ENCODE results near the gene TPH2. TPM values are rescaled to one million over a fixed set of nuclear protein-coding genes. Genes with fewer than 3 reads are reported as not detected.
A peak's percentile ranks its signal among the peaks of the same experiment; 100 is the strongest.

The TPH2 gene
- total and polyA plus RNA-seq, 9 of the 15 experiments (the other 6 are each of a cell fraction or from before 2014, with no cell fraction given) = 0.06 to 0.28 (median 0.14) TPM; not detected in 4

GRCh38 chr12:72028966-72029365 lies 90.3 kb downstream of the TPH2 start:
- H3K9ac ChIP-seq (ENCODE audit: insufficient read depth in 1 of 2, low read depth in 2 of 2, low read length in 2 of 2) = no peak overlapping the region
- peak overlapping the region; percentile 82; the same call in 1 of the 2 replicates for H2AFZ ChIP-seq (ENCODE audit: low read depth, low read length)
- no peak for ATAC-seq
- BruUV-seq (replicated peaks) = no TSS peak
- no peak for FAIRE-seq
- no peak overlapping the region for H3K4me2 ChIP-seq (ENCODE audit: insufficient read depth, low read length)
- peaks cover 0 to 17% of the 10 kb centered on the region in 2 experiments; a peak in 2 of 5 replicates for H3K4me1 ChIP-seq (replicated peaks in 1 of 2; ENCODE audit: control insufficient read depth in 2 of 2, insufficient read depth in 2 of 2, low read length in 2 of 2)
- no peak for DNase-seq (ENCODE audit: extremely low read depth in 1 of 4, low spot score in 3 of 4)
- ChIA-PET CTCF (ENCODE audit: low intra/inter-chr PET ratio) (no interaction called here), POLR2A (no interaction called here)
- WGBS (ENCODE audit: insufficient coverage, low coverage, missing lambda C conversion rate) = 22% methylated on average over 1 of the region's 1 CpG
- H3K79me2 ChIP-seq (ENCODE audit: control insufficient read depth, insufficient read depth, low read length) = no peaks in the 10 kb centered on the region; the same call in 2 of the 3 replicates
- H3K9me3 ChIP-seq (replicated peaks; ENCODE audit: control insufficient read depth, insufficient read depth, low read depth, low read length) = no peaks in the 10 kb centered on the region
- no peak overlapping the region for H3K27ac ChIP-seq (ENCODE audit: extremely low read depth, low read depth, low read length)
- H3K4me3 ChIP-seq = no peak overlapping the region
- intact Hi-C loops (cut with micrococcal nuclease) (no loop called here), in situ Hi-C loops (cut with MboI) (no loop called here)
- H3K27me3 ChIP-seq (ENCODE audit: control insufficient read depth in 2 of 2, insufficient read depth in 2 of 2, low read length in 2 of 2) = no peaks in the 10 kb centered on the region
- no peaks in the 10 kb centered on the region for H3K9me1 ChIP-seq (ENCODE audit: control insufficient read depth, insufficient read depth, low read length)
- H3K36me3 ChIP-seq (ENCODE audit: control insufficient read depth, insufficient read depth, low read length) = no peaks in the 10 kb centered on the region
- TF ChIP-seq CBX8 (IDR thresholded peaks at IDR 0.05; ENCODE audit: borderline replicate concordance, extremely low read depth, low read depth, low read length, poor library complexity, severe bottlenecking) (no peak), ID3 (CRISPR knock-in tag; IDR thresholded peaks at IDR 0.05) (no peak), ID3 (tag; IDR thresholded peaks at IDR 0.05) (no peak), IRF1 (CRISPR knock-in tag; IDR thresholded peaks at IDR 0.05; ENCODE audit: borderline replicate concordance) (no peak), TBP (optimal IDR thresholded peaks at IDR 0.05; ENCODE audit: low read depth, low read length) (no peak), SP1 (CRISPR knock-in tag; IDR thresholded peaks at IDR 0.05) (no peak)
- H4K20me1 ChIP-seq (replicated peaks; ENCODE audit: control insufficient read depth, insufficient read depth, low read length) = no peaks in the 10 kb centered on the region

All from K562 (cell line).